Ascending aorta (tissue), 2 donors: ENCODE results near the gene TBC1D24. TPM values are rescaled to one million over a fixed set of nuclear protein-coding genes. Genes with fewer than 3 reads are reported as not detected.

Source experiments
- DNase-seq, 2 donors: peaks; one replicate each; pipeline ENCODE4 v3.0.0-alpha.2; 2019; ENCODE audit warnings: low spot score in 2 of 2
- H3K27ac ChIP-seq, 2 donors: fragments of 200-600 bp; sonication (generic); one replicate each; pipeline ENCODE4 v1.5.1; 2016 to 2017; ENCODE audit warnings: mild to moderate bottlenecking in 1 of 2
- H3K27me3 ChIP-seq: fragments of 200-600 bp; sonication (generic); one replicate; pipeline ENCODE4 v1.5.1; 2017
- H3K36me3 ChIP-seq, 2 donors: fragments of 200-600 bp; sonication (generic); one replicate each; pipeline ENCODE4 v1.5.1; 2016
- H3K4me1 ChIP-seq, 2 donors: fragments of 200-600 bp; sonication (generic); one replicate each; pipeline ENCODE4 v1.5.1; 2016 to 2017; ENCODE audit warnings: mild to moderate bottlenecking in 1 of 2
- H3K4me3 ChIP-seq, 2 donors: fragments of 200-600 bp; sonication (generic); one replicate each; pipeline ENCODE4 v1.5.1; 2016 to 2017; ENCODE audit warnings: mild to moderate bottlenecking in 1 of 2
- H3K9me3 ChIP-seq, 2 donors: fragments of 200-600 bp; sonication (generic); one replicate each; pipeline ENCODE4 v1.5.1; 2016
- intact Hi-C: fragments of 100-400 bp; cut with DNase I; formaldehyde crosslinking; loops from one replicate; pipeline ENCODE4 v1.15.1; 2023
- total RNA-seq: library from RNA; depleted of rRNA; stranded (reverse); fragments of >200 nt; gene quantifications from one replicate; pipeline ENCODE4 v1.1.0, GENCODE V29; 2016
- TF ChIP-seq, protein P1 (sequence below), 3 experiments: fragments of 200-600 bp in 2 of 3; fragments of 450-650 bp in 1 of 3; sonication (generic) in 2 of 3; IDR thresholded peaks; one replicate each; pipeline ENCODE4 v1.5.1; 2016 to 2019; ENCODE audit warnings: antibody characterized with exemption in 3 of 3, mild to moderate bottlenecking in 1 of 3, moderate library complexity in 1 of 3

The TBC1D24 gene
- total RNA-seq, 1 donor from 2014 or later: 22.5 TPM

DNA sequence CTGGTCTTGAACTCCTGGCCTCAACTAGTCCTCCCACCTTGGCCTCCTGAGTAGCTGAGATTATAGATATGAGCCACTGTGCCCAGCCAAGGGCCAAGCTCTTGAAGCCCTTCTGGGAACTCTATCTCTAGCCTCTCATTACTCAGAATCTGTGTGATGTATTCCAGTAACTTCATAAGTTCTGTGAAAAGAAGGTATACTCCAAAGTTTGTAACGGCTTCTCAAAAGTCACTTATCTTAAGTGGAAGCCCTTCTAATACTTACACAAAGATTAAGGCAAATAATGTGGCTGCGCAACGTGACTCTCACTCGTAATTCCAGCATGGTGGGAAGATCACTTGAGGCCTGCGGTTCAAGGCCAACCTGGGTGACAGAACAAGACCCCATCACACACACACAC is 19.7 kb downstream of the TBC1D24 start:
- Histone ChIP-seq H3K4me1 (peaks cover 12 to 23% of the 10 kb centered on the region in 2 donors), H3K36me3 (no peaks in the 10 kb centered on the region), H3K27me3 (no peaks in the 10 kb centered on the region), H3K27ac (no peak overlapping the region), H3K9me3 (no peaks in the 10 kb centered on the region), H3K4me3 (no peak overlapping the region)
- DNase-seq: no peak
- intact Hi-C loops: no loop called here
- TF ChIP-seq, protein P1, sequence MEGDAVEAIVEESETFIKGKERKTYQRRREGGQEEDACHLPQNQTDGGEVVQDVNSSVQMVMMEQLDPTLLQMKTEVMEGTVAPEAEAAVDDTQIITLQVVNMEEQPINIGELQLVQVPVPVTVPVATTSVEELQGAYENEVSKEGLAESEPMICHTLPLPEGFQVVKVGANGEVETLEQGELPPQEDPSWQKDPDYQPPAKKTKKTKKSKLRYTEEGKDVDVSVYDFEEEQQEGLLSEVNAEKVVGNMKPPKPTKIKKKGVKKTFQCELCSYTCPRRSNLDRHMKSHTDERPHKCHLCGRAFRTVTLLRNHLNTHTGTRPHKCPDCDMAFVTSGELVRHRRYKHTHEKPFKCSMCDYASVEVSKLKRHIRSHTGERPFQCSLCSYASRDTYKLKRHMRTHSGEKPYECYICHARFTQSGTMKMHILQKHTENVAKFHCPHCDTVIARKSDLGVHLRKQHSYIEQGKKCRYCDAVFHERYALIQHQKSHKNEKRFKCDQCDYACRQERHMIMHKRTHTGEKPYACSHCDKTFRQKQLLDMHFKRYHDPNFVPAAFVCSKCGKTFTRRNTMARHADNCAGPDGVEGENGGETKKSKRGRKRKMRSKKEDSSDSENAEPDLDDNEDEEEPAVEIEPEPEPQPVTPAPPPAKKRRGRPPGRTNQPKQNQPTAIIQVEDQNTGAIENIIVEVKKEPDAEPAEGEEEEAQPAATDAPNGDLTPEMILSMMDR (IDR thresholded peaks at IDR 0.05): no peak

DNA sequence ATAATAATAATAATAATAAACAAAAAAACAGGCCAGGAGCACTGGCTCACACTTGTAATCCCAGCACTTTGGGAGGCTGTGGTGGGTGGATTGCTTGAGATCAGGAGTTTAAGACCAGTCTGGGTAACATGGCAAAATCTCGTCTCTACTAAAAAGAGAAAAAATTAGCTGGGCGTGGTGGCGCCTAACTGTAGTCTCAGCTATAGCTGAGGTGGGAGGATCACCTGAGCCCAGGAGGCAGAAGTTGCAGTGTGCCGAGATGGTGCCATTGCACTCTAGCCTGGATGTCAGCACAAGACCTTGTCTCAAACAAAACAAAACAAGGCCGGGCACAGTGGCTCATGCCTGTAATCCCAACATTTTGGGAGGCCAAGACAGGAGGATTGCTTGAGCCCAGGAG is 20.1 kb downstream of the TBC1D24 start:
- intact Hi-C loops: no loop called here
- Histone ChIP-seq H3K27ac (no peak overlapping the region), H3K9me3 (no peaks in the 10 kb centered on the region), H3K27me3 (no peaks in the 10 kb centered on the region), H3K4me1 (peaks cover 12 to 23% of the 10 kb centered on the region in 2 donors), H3K4me3 (no peak overlapping the region), H3K36me3 (no peaks in the 10 kb centered on the region)
- no peak for DNase-seq
- TF ChIP-seq, protein P1 (IDR thresholded peaks at IDR 0.05): no peak

DNA sequence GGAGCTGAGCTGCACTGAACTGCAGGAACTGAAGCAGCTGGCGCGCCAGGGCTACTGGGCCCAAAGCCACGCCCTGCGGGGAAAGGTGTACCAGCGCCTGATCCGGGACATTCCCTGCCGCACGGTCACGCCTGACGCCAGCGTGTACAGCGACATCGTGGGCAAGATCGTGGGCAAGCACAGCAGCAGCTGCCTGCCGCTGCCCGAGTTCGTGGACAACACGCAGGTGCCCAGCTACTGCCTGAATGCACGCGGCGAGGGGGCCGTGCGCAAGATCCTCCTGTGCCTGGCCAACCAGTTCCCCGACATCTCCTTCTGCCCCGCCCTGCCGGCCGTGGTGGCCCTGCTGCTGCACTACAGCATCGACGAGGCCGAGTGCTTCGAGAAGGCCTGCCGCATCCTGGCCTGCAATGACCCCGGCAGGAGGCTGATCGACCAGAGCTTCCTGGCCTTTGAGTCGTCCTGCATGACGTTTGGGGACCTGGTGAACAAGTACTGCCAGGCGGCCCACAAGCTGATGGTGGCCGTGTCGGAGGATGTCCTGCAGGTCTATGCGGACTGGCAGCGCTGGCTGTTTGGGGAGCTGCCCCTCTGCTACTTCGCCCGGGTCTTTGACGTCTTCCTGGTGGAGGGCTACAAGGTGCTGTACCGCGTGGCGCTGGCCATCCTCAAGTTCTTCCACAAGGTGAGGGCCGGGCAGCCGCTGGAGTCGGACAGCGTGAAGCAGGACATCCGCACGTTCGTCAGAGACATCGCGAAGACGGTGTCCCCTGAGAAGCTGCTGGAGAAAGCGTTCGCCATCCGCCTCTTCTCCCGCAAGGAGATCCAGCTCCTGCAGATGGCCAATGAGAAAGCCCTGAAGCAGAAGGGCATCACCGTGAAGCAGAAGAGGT is 21.5 kb downstream of the TBC1D24 start:
- no peak for DNase-seq
- Histone ChIP-seq H3K27me3 (no peaks in the 10 kb centered on the region), H3K4me3 (no peak overlapping the region), H3K9me3 (no peaks in the 10 kb centered on the region), H3K27ac (peak overlapping the region; percentile 20 to 51), H3K36me3 (no peaks in the 10 kb centered on the region), H3K4me1 (peaks cover 12 to 25% of the 10 kb centered on the region in 2 donors)
- intact Hi-C loops: no loop called here
- TF ChIP-seq, protein P1 (IDR thresholded peaks at IDR 0.05): no peak

DNA sequence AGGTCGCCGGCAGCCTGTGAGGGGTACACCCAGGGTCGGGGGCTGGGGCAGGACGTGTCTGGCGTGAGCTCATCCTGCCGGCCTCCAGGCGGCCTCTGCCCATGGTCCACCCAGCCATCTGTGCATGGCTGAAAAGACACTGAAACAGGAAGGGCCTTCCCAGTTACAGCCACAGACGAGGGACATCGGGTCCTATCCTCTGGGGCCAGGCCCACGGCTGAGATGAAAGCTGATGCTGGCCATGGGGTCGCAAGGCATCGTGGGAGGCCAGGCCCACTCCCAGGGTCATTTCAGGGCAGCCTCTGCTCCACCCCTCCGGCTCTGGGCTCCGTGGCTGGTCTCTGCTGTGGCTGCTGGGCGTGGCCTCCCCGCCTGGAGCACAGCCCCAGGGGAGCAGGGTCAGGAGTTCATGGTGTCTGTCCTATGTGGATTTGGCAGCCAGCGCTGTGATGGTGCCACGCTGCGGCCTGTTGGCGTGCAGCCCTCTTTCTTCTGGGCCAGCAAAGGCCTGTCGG is 22.2 kb downstream of the TBC1D24 start:
- intact Hi-C loops: no loop called here
- H3K4me3 ChIP-seq: no peak overlapping the region
- TF ChIP-seq, protein P1 (IDR thresholded peaks at IDR 0.05): no peak
- peaks cover 12 to 30% of the 10 kb centered on the region in 2 donors for H3K4me1 ChIP-seq
- peak overlapping the region; percentile 20 to 51 for H3K27ac ChIP-seq
- DNase-seq: no peak
- H3K9me3 ChIP-seq: no peaks in the 10 kb centered on the region
- no peaks in the 10 kb centered on the region for H3K27me3 ChIP-seq
- no peaks in the 10 kb centered on the region for H3K36me3 ChIP-seq

DNA sequence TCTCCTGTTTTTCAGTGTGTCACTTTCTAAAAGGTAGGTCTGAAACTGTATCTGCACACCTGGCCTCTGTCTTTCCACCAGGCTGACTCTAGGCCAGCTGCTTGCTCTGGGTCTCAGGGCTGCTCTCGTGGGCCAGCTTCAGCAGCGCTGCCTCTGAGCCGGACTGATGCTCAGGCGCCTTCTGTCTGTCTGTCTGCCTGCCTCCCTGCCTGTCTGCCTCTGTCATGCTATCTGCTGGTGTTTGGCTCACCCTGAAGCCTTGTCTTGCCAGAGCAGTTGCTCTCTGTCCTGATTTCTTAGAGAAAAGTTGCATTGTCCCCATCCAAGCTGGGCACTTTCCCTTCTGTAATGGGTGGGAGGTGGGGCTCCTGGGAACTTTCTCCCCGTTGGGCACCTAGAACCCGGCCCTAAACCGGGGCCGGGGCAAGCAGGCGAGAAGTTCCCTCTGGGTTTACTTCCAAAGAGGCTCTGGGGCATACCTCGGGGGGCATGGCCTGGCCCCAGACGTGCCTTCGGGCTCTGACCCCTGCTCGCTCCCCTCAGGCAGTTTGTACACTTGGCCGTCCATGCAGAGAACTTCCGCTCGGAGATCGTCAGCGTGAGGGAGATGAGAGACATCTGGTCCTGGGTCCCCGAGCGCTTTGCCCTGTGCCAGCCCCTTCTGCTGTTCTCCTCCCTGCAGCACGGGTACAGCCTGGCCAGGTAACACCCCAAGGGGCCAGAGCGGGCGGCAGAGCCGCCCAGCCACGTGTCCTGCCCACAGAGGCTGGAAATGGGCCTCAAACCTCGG is 23.0 kb downstream of the TBC1D24 start:
- H3K27ac ChIP-seq: peak overlapping the region; percentile 20 to 51

More for the DNA sequence above, 23.0 kb downstream of the TBC1D24 start:
- Histone ChIP-seq H3K4me3 (no peak overlapping the region), H3K36me3 (no peaks in the 10 kb centered on the region), H3K27me3 (no peaks in the 10 kb centered on the region), H3K9me3 (no peaks in the 10 kb centered on the region), H3K4me1 (peaks cover 12 to 30% of the 10 kb centered on the region in 2 donors)
- DNase-seq: no peak
- intact Hi-C loops: no loop called here
- TF ChIP-seq, protein P1 (IDR thresholded peaks at IDR 0.05): no peak
